Right atrium auricular region (tissue), 2 donors: ENCODE measurements around the gene ROBO4. TPM values are rescaled to one million over a fixed set of nuclear protein-coding genes. Genes with fewer than 3 reads are reported as not detected.
A peak's percentile ranks its signal among the peaks of the same experiment; 100 is the strongest.

Source experiments
- DNase-seq: peaks from one replicate; pipeline ENCODE4 v3.0.0-alpha.2; 2019; ENCODE audit warnings: low spot score
- H3K27ac ChIP-seq, 2 donors: fragments of 200-600 bp; sonication (generic); 1 replicate in 1 of 2; 2 replicates in 1 of 2; pipeline ENCODE4 v1.5.1; 2016 to 2019
- H3K27me3 ChIP-seq, 2 donors: fragments of 200-600 bp; sonication (generic); one replicate each; pipeline versions ENCODE4 v1.5.1 to v1.6.0; 2017 to 2019
- H3K36me3 ChIP-seq: fragments of 200-600 bp; sonication (generic); one replicate; pipeline ENCODE4 v1.5.1; 2016
- H3K4me1 ChIP-seq, 2 donors: fragments of 200-600 bp; sonication (generic); one replicate each; pipeline versions ENCODE4 v1.5.1 to v1.6.0; 2017 to 2019
- H3K4me3 ChIP-seq, 2 donors: fragments of 200-600 bp; sonication (generic); 1 replicate in 1 of 2; 2 replicates in 1 of 2; pipeline ENCODE4 v1.5.1; 2017 to 2019; ENCODE audit warnings: mild to moderate bottlenecking in 1 of 2, moderate library complexity in 1 of 2
- H3K9me3 ChIP-seq, 2 donors: fragments of 200-600 bp; sonication (generic); one replicate each; pipeline ENCODE4 v1.5.1; 2019
- total RNA-seq, 2 donors: library from RNA; depleted of rRNA; stranded (reverse); fragments of >200 nt; gene quantifications; one replicate each; pipeline ENCODE4 v1.1.0, GENCODE V29; 2016
- TF ChIP-seq, protein P1 (sequence below), 2 donors: fragments of 200-600 bp; sonication (generic); IDR thresholded peaks; one replicate each; pipeline ENCODE4 v1.5.1; 2019; ENCODE audit warnings: antibody characterized with exemption in 2 of 2

ROBO4 gene
- total RNA-seq, 2 donors from 2014 or later = 16.2 to 21.6 TPM

DNA sequence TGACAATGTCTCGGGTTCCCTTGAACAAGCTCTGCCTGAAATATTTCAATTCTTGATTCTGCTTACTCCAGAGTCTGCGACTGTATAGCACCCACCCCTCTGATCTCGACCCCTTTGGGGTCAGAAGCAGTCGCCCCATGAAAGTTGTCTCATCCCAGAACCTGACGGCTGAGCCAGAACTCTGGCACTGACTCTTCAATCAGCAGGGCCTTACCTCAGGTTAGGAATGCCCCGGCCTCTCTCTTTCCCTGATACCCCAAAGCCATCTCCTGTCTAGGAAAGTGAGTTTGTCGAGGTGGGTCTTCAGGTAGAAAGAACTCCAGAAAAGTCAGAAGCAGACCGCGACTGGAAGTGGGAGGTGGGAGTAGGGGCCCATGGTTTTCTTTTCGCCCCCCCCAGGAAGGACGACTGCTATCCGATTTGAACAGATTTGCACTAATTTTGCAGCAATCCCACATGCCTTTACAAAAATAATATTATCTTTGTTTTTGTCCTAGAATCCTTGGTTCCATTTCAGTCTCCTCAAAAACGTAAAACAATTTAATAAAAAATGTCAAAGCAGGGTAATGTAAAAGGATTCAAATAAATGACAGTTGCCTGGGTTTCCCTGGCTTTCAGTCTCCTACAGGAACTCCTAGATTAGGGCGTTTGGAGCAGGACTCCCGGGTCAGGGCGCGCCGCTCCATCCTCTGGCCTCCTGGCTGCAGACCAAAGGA lies 33.3 kb downstream of the ROBO4 start:
- Histone ChIP-seq H3K4me3 (no peak overlapping the region), H3K27ac (no peak overlapping the region), H3K4me1 (peaks cover 0 to 47% of the 10 kb centered on the region in 2 donors), H3K36me3 (no peaks in the 10 kb centered on the region), H3K27me3 (peaks cover 32 to 50% of the 10 kb centered on the region in 2 donors), H3K9me3 (no peaks in the 10 kb centered on the region)
- no peak for DNase-seq
- TF ChIP-seq, protein P1, sequence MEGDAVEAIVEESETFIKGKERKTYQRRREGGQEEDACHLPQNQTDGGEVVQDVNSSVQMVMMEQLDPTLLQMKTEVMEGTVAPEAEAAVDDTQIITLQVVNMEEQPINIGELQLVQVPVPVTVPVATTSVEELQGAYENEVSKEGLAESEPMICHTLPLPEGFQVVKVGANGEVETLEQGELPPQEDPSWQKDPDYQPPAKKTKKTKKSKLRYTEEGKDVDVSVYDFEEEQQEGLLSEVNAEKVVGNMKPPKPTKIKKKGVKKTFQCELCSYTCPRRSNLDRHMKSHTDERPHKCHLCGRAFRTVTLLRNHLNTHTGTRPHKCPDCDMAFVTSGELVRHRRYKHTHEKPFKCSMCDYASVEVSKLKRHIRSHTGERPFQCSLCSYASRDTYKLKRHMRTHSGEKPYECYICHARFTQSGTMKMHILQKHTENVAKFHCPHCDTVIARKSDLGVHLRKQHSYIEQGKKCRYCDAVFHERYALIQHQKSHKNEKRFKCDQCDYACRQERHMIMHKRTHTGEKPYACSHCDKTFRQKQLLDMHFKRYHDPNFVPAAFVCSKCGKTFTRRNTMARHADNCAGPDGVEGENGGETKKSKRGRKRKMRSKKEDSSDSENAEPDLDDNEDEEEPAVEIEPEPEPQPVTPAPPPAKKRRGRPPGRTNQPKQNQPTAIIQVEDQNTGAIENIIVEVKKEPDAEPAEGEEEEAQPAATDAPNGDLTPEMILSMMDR (IDR thresholded peaks at IDR 0.05) = no peak

DNA sequence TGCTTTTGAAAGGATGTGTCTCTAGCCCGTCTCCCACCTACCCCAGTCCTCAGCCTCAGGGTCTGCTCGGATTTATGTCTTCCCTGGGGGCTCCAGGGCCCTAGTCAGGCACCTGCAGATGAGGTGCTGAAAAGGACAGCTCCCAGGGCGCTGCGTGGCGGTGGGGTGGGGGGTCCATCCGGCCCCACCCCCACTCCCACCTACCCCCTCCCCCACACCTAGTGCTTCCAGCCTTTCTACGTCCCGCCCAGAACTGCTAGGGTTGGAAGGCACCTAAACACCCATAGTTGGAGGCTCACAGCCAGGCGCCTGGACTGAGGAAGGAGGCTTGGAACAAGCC lies 33.9 kb downstream of the ROBO4 start:
- DNase-seq = no peak
- H3K27me3 ChIP-seq = peaks cover 31 to 45% of the 10 kb centered on the region in 2 donors
- H3K4me1 ChIP-seq = peaks cover 0 to 41% of the 10 kb centered on the region in 2 donors

DNA sequence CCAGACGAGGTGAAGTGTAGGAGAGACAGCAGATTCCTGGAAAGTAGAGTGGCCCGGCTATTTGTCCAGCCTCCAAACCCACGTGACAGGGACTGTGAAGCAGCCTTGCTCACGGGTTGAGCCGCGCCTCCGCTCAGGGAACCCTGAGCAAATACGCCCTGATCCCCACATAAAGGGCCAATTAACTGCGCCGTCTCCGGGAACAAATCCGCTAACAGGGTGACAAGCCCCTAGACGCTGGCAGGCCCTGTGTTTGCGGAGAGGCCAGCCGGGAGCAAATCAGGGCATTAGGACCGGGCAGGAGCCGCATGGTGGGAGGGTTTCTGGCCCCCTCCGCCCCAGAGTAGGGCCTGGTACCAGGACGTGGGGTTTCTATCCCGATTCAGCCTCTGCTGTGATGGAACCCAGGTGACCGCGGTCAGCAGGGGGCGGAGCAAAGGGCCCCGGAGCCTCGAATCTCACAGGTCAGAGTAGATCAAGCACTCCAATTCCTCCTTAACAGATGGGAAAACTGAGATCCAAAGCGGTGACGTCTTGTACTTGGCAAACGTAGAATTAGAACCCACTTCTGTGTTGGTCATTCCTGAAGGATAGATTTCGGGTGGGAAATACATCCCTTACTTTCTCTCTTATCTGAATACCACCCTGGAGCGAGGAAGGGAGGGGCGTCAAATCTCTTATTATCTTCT lies 34.4 kb downstream of the ROBO4 start:
- Histone ChIP-seq H3K36me3 (no peaks in the 10 kb centered on the region), H3K4me3 (peak overlapping the region in 1 of 2 donors; percentile 34), H3K4me1 (peaks cover 0 to 37% of the 10 kb centered on the region in 2 donors), H3K9me3 (no peaks in the 10 kb centered on the region), H3K27ac (no peak overlapping the region), H3K27me3 (peaks cover 26 to 40% of the 10 kb centered on the region in 2 donors)
- no peak for DNase-seq
- TF ChIP-seq, protein P1 (IDR thresholded peaks at IDR 0.05) = no peak

More for the DNA sequence above, 33.9 kb downstream of the ROBO4 start:
- Histone ChIP-seq H3K36me3 (no peaks in the 10 kb centered on the region), H3K4me3 (no peak overlapping the region), H3K9me3 (no peaks in the 10 kb centered on the region), H3K27ac (no peak overlapping the region)
- TF ChIP-seq, protein P1 (IDR thresholded peaks at IDR 0.05) = no peak

GRCh38 chr11:124861670-124862069 lies 36.0 kb downstream of the ROBO4 start:
- H3K27me3 ChIP-seq = peaks cover 20 to 29% of the 10 kb centered on the region in 2 donors
- TF ChIP-seq, protein P1 (IDR thresholded peaks at IDR 0.05) = no peak
- H3K36me3 ChIP-seq = no peaks in the 10 kb centered on the region

DNA sequence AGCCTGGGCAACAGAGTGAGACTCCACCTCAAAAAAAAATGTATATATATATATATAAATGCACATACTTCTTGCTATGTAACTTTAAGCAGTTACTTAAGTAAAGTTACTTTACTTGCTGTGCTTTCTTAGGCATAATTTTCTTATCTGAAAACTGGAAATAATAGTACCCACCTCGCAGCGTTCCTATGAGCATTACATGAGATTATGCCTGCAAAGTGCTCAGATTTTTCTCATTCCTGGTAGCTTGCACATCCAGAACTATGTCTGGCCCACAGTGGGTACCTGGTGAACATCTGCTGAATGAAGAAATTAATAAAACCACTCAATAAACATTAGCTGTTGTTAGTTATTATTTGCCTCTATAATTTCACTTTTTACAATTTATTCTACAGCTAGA lies 38.5 kb downstream of the ROBO4 start:
- no peak for DNase-seq
- no peak overlapping the region for H3K4me3 ChIP-seq
- no peak overlapping the region for H3K27ac ChIP-seq
- peaks cover 0 to 13% of the 10 kb centered on the region in 2 donors for H3K4me1 ChIP-seq
- H3K9me3 ChIP-seq = peaks cover 0 to 4% of the 10 kb centered on the region in 2 donors
- H3K27me3 ChIP-seq = peaks cover 4 to 5% of the 10 kb centered on the region in 2 donors
- TF ChIP-seq, protein P1 (IDR thresholded peaks at IDR 0.05) = no peak
- H3K36me3 ChIP-seq = no peaks in the 10 kb centered on the region

More at GRCh38 chr11:124861670-124862069, 36.0 kb downstream of the ROBO4 start:
- Histone ChIP-seq H3K27ac (no peak overlapping the region), H3K4me3 (no peak overlapping the region), H3K4me1 (peaks cover 0 to 34% of the 10 kb centered on the region in 2 donors), H3K9me3 (no peaks in the 10 kb centered on the region)
- DNase-seq = no peak
